ENCODE measurements around the gene IRF2.
"Not testable (repeated sequence)": the region's sequence is repeated elsewhere in the genome, so short reads cannot be mapped to it uniquely, and the experiment has no call there.

Gene IRF2

GRCh38 chr4:184385705-184386141, 88.6 kb downstream of the IRF2 start:
- DNase-seq = no peak

- no peak for DNase-seq
Observed at GRCh38 chr4:184384810-184385557, 89.4 kb downstream of the IRF2 start.

DNA sequence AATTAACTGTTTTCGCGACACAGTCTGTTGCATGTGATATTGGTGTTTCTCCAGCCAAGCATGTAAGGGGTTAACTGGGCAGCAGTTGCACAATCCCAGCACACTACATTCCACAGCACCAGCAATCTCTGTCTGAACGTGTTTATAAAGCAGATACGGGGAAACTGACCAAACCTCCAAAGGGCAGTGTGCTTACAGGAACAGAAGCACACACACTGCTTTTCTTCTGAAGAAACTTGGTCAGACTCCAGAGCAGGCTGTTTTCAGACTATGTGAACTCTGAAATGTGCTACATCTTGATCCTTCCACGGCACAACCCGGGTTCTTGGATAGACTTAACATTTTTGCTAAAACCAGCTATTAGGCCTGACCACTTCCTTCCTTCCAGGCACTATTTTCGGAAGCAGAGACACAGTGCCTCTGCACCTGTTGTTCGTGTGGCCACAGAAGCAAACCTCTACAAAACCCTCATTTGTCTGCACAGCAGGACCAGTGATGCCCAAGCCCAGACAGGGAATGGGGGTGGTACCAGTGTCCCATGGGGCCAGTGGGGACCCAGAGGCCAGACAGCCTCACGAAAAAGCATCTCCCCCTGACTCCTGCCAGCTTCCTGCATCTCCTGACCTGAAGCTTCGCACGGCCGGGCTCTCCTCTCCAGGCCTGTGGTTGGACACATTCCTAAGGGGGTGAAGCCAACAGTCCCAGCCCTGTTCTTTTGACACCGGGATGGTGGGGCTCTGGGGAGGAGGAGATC, 90.1 kb downstream of the IRF2 start:
- DNase-seq = no peak

DNA sequence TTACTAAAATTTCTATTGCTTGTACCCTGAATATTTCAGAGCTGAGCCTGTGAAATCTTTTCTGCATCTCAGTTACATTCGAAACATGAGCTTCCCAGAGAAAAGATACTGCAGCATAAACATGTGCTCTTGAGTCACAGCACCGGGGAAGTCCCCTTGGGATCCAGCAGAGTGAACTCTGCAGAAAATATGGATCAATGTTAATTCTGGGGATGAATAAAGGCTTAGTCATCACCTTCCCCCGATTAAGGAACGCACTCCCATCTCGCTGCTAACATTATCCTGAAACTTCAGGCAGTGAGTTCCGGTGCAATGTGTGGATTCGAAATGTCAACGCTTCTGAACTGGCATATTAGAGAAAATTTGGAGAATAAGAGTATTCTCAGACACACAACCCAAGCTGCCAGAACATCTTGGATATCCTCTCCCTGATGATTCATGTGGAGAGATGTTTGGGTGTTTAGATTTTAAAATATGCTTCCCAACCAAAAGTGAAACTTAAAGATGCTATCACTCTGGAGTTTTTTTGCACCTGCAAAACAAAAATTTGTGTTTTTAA, 90.8 kb downstream of the IRF2 start:
- no peak for DNase-seq

DNA sequence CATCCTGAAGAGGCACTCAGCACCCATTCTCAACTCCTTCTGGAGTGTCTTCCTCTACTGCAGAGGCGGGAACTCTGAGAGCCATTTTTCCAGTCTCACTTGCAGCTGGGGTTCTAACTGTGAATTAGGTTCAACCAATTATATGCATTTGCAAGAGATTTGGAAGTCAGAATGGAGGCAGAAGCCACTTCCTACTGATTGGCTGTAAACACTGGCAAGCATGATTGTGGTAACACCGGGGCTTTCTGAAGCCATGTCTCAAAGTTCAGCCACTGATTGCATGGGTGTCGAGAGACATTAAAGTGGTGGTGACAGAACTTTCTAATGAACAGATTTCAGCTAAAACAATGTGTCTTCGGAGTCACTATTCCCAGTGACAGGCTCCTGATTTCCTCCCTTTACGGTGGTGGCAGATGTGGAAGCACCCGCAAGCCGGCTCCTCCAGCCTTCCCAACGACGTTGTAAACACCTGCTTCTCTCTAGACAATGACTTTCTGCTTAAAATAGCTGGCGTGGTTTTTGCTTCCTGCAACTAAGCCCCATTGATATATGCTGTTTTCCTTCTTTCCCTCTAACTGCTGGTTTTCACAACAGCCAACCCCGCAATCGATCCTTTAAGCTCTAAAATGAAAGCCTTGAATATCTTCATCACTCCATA, 92.0 kb downstream of the IRF2 start:
- no peak for DNase-seq

DNA sequence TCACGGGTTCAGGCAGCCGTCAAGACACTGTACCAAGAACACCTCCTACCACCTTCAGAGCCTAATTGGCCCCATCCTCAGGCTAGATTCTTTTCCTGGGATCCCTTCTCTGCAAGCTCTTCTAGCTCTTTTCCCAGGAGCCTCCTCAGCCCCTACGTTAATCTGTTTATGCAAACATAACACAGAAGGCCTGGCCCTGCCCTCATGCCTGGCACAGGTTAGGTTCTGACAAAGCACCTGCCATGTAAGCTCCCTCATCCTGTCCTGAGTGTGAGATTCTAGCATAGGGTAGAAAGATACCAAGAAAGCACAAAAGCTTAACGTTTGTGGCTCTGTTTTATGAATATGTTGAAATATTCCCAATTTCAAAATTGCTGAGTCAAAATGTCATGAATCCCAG, 93.6 kb downstream of the IRF2 start:
- DNase-seq = no peak

- not testable (repeated sequence) for DNase-seq
Observed at GRCh38 chr4:184380214-184380613, 94.1 kb downstream of the IRF2 start.

DNA sequence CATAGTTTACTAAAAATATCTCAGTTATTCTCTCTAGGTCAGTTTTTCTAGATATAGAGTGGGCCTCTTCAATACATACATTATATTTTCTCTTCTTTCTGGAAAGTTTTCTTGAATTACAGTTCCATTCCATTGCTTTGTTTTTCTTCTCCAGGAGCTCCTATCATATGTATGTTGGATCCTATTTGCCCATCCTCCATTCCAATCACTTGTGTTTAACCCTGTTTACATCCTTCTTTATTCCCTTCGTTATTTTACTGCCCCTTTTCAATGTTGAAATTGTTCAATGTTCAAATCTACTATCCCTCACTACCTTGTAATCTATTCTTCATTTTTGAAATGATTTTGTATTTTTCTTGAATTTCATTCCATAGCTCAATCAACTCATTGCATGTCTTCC, 97.4 kb downstream of the IRF2 start:
- no peak for DNase-seq

DNA sequence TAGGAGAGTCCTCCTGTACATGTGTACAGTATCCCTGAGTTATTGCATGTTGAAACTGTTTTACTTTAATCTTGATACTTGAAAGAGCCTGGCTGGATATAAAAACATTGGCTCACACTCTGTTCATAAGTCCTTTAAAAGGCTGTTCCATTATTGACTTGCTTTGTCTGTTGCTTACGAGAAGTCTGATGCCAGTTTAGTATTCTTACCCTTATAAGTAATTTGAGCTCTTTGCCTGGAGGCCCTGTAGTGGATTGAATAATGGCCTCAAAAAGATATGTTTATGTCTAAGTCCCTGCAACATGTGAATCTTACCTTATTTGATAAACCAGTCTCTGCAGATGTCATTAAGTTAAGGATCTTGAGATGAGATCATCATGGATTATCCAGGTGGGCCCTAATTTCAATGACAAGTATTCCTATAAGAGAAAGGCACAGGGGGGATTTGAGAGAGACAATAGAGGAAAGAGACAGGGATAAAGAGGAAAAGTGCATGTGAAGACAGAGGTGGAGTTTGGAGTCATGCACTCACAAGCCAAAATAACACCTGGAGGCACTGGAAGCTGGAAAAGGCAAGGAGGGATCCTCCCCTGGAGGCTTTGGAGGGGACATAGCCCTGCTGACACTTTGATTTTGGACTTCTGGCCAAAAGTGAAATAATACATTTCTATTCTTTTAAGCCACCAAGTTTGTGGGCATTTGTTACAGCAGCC, 98.1 kb downstream of the IRF2 start:
- no peak for DNase-seq

DNA sequence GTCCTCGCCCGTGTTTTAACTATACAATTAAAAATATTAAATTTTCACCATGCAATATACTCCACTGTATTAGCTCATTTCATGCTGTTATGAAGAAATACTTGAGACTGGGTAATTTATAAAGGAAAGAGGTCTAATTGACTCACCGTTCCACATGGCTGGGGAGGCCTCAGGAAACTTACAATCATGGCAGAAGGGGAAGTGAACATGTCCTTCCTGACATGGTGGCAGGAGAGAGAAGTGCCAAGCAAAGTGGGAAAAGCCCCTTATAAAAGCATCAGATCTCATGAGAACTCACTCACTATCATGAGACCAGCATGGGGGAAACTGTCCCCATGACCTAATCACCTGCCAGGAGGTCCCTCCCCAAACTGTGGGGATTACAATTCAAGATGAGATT, 98.7 kb downstream of the IRF2 start:
- not testable (repeated sequence) for DNase-seq

DNA sequence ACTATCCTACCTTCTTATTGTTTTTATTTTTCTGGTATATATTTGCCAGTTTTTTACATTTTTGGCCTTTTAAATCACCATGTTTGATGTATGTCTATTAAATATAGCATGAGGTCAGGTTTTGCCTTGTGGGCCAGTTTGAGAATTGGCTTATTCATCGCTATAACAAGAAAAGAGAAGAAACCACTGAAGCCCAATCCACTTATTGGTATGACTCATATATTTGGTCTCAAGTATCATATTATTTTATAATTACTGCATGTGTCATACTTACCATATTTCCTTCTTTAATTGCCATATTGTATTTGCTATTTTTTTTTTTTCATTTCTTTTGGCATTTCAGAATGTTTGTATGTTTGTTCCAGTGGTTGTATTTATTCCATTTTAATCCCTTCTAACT, 99.3 kb downstream of the IRF2 start:
- DNase-seq = no peak

- no peak for DNase-seq
Observed at GRCh38 chr4:184373886-184374405, 100.4 kb downstream of the IRF2 start.

GRCh38 chr4:184371390-184371787, 103.0 kb downstream of the IRF2 start:
- DNase-seq = no peak

DNA sequence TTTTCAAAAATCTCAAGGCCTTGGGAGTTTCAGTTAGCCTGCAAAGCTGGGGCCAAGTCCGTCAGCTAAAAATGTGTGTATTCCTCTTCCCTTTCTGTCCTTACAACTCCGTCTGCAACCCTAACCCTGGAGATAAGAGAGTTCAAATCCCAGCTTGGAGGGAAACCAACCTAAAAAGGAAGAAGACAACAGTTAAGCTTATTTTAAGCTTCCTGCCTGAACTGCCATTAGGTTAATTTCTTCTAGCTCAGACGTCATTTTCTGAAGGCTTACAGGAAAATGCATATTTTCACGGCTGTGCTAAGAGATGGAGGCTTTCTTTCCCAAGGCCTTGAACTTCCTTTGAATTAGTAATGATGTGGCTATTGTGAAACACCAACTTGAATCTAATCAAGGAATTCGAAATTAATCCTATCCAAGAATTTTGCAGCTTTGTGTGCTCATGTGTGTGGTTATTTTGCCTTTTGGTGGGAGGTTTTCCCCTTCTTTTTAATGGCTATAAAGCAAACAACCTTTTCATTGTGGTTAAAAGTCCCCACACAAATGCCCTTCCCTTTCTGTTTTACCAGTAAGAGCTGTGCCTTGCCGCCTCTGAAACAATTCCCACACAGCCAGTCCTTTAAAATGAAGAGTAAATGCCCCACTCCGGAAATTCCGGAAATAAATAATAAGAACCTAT, 103.5 kb downstream of the IRF2 start:
- no peak for DNase-seq

- DNase-seq = no peak
Observed at GRCh38 chr4:184369871-184370270, 104.5 kb downstream of the IRF2 start.

GRCh38 chr4:184368731-184369130, 105.6 kb downstream of the IRF2 start:
- DNase-seq = no peak

DNA sequence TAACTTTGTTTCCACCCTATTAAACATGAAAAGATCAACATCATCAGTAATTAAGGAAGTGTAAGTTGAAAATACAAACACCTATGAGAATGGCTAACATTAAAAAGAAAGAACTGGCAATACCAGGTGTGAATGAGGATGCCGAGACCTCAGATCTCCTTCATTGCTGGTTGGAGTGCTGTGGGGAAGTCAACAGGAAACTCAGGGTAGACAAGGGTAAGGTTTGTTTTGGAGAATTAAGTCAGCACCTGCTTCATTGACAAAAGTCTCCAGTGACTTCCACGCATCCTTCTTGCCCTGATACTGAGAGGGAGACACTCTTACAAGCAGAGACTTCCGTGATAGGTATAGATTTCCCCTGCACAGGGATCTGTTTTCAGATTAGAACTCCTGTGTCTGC, 106.1 kb downstream of the IRF2 start:
- no peak for DNase-seq

DNA sequence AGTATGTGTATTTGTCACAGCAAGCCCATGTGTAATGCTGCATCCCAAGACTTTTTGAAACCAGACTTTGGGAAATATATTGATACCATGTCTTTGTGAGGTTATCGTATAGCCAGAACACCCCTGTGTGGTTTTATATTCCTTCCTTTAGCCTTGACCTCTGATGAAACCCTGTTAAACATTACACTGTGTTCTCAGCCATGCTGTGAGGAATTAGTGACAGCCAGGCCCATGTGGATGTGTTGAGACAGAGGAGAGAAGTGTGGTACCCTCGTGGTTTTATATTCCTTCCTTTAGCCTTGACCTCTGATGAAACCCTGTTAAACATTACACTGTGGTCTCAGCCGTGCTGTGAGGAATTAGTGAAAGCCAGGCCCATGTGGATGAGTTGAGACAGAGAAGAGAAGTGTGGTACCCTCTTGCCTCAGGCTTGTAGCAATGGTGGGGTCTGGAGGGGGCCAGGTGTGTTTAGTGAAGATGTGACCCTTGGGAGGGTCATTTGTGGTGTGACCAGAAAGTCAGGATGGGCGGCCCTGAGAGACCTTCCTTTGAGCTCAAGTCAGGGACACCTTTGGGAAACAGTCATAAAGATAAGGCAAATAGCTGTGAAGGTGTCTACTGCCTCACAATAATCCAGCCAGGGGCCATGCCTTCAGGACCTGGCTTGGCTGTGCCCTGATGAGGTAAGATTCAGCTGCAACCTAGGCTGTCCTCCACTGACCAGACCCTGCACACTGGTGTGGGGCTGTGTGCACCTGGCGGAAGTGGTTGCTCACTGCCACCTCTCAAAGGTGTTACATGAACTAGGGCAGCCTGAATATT, 110.0 kb downstream of the IRF2 start:
- no peak for DNase-seq

GRCh38 chr4:184363258-184363657, 111.1 kb downstream of the IRF2 start:
- DNase-seq = no peak

DNA sequence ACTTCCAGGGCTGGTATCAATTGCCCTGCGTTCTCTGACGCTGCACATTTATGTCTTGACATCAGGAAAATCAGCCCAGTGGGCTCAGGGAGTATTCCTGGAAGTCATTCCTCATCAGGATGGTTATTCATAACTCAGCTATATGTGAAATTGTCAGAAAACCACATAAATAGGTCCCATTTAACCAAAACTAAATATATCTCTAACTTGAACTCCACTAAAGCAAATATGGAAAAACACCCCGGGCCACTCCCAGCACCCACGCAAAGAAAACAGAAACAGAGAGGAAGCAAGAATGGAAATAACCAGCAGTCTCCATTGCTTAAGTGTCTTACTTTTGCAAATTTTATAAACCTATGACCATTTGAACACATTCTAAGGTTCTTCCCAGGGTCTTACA, 112.0 kb downstream of the IRF2 start:
- no peak for DNase-seq

DNA sequence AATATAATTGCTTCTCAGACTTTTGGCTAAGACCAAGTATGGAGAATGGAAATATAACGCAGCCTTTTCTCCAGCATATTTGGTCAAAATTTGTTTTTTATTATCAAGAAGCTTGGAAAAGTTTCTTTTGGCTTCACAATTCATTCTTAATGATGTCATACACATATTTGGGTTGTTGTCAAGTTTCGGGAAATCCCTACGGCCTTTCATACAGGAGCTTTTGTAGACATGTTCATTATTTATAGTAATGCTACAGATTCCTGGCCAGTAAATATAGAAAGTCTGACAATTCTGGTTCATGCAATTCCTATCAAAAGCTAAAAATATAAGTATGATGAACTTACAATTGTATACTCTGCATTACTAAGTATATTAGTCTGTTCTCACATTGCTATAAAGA, 112.9 kb downstream of the IRF2 start:
- no peak for DNase-seq

Data from effector CD4-positive, alpha-beta T cell (primary cell).